Stimulated activated CD4-positive, alpha-beta T cell treated with anti-CD3 and anti-CD28 coated beads, Interleukin-4, amount 100 ng/mL, for 24 hours (primary cell): Measurements from ENCODE around the gene SH3PXD2B.
"Not testable (repeated sequence)": the region's sequence is repeated elsewhere in the genome, so short reads cannot be mapped to it uniquely, and the experiment has no call there.

Source experiments
- DNase-seq: peaks from one replicate; pipeline ENCODE4 v3.0.0-alpha.2; 2020

The SH3PXD2B gene

DNA sequence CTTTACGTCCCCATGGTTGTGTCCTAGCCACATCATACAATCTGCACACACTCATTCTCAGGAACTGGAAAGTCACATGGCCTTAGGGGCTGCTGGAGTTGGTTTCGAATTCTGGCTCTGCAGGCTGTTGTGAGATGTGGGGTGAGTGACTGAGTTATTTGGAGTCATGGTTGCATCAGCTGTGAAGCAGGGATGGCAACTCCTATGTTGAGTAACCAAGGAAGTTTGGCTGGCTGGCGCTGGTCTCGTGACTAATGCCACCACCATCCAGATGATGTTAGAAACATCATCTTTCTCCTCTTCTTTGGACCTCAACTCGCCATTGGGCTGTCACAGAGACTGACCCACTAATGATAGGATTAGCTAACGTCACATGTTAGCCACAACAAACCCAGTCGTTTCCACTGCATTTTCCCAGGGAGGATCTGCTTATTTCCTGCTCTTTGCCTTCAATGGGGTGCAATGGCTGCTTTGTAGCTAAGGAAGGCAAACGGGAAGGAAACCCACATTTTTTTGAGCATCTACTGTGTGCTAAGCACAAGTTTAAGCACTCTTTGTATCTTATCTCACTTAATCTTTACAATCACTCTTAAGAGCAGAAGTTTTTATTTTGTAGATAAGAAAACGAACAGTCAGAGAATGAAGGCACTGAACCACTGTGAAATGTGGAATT lies 92.6 kb downstream of the SH3PXD2B start:
- peak; percentile 44 for DNase-seq

DNA sequence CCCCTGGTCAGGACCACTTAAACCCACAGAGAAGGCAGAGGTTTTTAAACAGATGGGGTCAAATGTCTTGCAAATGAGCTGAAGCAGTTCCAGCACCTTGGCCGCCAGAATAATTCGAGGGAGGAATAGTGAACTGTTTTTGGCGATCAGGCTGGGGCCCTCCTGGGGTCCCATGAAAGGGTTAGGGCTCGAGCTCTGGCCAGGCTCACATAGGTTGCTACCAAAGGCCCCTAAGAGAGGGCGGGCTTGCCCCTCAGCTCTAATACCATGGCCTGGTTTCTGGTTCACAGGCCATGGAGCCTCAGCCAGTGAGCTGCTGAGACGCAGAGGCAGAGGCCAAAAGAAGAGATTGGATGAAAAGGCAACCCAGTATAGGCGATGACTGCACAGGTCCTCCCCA lies 96.0 kb downstream of the SH3PXD2B start:
- no peak for DNase-seq

DNA sequence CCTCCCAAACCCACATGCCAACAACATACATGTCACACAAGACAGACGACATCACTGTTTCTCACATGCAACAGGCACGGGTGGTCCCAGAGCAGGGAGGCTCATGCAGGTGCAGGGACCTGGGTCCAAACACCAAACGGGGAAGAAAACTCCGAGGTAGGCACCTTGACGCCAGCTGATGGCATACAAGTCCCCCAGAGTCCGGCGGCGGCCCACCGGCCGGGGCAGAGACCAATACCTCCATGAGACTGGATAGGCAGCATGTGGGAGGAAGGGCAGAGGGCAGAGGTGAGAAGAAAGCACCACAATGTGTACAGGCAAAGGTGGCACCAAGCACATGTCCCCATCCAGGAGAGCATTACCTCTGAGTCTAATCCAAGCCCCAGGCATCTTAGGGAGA lies 97.8 kb downstream of the SH3PXD2B start:
- no peak for DNase-seq

DNA sequence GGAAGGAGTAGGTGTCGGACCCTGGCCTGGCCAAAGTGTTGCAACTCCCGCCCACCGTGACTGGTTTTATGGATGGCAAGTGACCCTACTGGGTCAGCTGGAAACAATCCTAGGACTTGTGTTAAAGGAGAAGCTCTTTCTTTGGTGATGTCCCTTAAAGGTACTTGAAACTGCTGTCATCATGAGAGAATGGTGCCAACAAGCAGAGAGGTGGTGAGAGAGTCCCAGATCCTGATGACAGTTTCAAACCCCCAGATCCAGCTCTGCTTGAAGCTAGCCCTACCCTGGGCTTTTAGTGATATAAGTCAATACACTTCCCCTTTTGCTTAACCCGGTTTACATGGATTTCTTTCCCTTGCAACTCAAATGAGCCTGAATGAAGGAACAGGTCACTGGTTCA lies 98.3 kb downstream of the SH3PXD2B start:
- no peak for DNase-seq

DNA sequence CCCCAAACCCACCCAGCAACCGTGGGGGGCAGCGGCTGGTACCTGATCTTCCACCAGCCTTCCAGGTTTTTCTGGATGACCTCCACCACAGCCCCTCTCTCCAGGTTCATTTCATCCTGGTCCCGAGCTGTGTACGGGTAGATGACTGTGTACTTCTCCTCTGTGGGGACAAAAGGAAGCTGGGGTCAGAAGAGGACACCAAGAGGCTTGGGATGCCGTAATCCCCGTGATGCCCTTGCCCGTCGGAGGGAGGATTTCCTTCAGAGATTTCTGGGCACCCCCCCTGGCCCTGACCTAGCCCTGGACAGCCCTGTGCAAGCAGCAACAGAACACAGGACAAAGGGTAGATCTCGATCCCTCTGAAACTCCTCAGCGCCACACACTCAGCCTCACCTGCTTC lies 100.5 kb downstream of the SH3PXD2B start:
- DNase-seq = no peak

DNA sequence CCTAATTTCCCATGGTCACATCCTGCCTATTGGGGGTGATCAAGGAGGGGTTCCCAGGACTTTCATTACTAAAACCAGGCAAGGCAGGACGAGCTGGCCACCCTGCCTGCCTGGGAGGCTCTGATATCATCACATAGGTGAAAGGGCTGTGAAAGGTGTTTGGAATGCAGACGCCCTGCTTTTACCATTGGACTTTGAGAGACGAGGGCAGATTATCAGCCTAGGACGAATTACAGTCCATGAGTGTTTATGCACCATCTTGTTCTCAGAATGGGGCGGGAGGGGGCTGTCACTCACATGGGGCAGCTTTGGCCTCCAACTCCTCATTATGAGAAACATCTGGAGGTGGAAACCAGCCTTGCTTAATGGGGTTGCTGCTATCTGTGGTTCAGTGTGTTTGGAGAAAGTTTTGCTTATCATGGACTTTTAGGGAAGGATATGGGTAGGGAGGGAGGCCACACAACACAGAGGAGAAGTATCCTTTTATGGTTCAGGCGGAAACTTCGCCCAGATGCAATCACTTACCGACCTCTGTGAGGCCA lies 101.0 kb downstream of the SH3PXD2B start:
- no peak for DNase-seq

DNA sequence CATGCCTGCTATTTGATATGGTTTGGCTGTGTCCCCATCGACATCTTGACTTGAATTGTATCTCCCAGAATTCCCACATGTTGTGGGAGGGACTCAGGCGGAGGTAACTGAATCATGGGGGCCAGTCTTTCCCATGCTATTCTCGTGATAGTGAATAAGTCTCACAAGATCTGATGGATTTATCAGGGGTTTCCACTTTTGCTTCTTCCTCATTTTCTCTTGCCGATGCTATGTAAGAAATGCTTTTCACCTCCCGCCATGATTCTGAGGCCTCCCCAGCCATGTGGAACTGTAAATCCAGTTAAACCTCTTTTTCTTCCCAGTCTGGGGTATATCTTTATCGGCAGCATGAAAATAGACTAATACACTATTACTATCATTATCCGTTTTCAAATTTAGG lies 101.8 kb downstream of the SH3PXD2B start:
- not testable (repeated sequence) for DNase-seq

DNA sequence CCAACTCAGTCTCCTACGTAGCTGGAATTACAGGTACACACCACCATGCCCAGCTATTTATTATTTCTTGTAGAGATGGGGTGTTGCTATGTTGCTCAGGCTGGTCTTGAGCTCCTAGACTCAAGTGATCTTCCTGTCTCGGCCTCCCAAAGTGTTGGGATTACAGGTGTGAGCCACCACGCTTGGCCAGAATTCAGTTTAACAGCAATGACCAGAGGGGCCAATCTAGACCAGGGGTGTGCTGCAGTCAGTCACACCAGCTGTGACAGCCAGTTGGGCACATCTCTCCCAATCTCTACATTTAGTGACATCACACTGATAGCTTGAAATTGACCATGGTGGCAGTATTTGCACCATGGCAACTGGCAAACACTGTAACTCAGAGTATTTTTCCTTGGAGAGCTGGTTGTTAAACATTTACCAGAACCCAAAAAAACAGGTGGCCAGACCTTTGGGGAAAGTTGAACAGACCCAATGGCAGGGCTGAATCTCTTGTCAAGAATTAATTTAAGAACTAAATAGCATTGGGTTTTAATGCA lies 103.0 kb downstream of the SH3PXD2B start:
- DNase-seq = no peak

DNA sequence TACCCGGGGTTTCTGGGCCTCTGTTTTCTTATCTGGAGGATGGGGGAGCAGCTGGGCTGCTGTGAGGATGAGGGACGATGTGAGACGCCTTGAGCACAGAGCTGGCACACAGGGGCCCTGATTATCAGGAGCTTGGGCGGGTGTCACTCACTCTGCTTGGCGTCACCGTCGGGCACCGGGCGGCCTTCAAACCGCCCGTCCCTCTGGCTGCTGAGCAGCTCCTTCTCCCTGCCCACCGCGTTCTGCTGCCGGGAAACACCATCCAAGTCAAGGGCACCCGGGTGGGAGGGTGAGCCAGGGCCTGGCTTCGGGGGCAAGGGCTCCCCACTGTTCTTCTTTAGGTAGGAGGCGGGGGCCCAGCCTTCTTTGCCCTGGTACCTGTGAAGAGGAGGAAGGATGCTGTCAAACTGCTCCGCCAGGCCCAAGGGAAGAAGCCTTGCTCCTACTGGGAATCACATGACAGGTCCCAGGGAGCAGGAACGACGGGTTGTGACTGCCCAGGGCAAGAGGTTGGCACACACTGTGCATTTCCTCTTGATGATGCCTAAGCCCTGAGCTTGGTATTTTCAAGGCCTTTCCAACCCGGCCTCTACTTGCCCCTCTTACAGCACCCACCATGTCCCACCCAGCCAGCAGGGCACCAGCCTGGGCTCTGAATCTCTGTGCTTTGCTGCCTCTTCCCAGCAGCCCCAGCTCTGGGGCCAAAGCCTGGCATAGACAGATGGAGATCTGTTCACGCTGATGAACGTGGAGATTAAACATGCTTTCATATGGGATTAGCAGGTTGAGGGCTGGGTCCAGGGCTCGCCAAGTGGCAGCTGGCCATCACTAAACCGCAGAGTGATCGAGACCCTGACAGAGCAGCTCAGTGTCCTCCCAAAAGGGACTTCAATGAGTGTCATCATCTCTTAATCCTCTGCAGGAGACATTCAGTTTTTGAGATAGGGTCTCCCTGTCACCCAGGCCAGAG lies 103.8 kb downstream of the SH3PXD2B start:
- DNase-seq = no peak

DNA sequence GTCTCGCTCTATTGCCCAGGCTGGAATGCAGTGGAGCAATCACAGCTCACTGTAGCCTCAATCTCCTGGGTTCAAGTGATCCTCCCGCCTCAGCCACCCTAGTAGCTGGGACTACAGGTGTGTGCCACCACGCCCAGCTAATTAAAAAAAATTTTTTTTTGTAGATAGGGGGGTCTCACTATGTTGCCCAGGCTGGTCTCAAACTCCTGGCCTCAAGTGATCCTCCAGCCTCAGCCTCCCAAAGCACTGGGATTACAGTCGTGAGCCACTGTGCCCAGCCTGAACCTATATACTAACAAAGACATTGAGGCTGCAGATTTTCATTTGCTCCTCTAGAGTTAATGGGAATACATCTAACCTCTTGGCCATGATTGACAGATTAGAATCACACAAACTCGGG lies 105.6 kb downstream of the SH3PXD2B start:
- DNase-seq = not testable (repeated sequence)

DNA sequence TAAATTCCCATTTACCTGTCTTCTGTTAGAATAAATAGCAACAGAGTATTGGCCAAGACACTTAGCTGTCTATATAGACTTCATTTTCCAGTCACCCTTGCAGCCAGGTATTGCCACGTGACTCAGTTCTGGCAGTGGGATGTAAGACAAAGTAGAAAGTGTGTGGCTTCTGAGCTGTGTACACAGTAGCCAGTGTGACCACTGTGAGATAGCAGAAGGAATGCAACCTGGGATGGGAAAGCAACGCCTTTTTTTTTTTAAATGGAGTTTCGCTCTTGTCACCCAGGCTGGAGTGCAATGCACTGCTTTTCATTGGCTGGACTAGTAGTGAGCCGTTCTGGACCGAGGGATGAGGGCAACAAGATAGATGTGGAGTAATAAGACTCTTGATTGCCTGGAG lies 106.2 kb downstream of the SH3PXD2B start:
- no peak for DNase-seq

DNA sequence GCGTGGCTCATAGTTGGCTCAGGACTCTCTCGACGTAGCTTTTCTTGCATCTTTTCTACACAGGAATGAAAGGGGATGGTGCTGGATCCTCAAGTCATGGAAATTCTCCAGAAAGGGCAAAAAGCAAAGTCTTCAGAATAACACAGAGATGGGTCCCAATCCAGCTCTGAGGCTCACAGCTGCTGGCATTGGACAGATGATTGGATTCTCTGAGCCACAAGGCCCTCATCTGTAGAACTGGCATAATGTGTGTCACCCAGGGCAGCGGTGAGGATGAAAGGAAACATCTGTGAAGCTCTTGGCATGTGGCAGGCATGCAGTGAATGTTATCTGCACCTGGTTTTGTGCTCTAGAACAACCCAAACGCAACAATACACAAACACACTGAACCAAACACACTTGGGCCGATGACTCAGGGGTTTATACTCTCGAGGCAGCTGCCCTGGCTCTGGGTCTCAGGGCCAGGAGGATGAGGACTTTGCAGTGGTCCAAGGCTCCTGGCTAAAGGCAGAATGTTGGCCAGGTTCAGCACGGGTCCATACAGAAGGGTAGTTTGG lies 106.8 kb downstream of the SH3PXD2B start:
- no peak for DNase-seq

DNA sequence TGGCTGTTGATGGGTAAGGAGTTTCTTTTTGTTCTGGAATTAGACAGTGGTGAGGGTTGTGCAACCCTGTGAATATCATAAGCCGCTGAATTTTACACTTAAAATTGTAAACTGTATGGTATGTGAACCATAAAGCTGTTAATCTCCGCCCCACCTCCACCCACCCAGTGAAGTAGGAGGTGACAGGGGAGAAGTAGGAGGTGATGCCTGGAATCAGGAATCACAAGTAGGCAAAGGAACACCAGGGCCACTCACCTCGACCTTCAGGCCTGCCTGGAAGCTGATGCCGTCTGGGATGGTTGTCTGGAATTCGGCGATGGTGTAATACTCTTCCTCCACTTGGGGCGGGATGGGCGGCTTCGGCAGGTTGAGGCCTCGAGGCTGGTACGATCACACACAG lies 108.4 kb downstream of the SH3PXD2B start:
- no peak for DNase-seq

DNA sequence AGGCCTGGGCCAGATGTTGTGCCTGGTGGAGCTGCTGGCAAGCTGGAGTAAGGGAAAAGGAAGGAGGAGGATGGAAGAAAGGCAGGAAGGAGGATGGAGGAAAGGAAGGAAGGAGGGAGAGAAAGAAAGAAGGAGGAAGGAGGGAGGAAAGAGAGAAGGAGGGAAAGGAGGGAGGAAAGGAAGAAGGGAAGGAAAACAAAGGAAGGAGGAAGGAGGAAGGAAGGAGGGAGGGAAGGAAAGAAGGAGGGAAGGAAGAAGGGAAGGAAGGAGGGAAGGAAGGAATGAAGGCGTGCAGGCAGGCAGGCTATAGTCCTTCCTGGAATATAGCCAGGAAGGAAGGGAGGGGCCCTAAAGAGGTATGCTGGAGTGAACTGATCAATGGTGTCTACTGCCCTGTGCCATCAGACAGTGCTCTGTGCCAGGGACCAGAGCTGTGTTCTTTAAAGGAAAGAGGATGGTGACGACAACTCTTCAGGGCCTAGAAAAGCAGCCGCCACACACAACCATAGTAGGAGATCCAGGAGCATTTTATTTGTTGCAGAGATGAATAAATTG lies 109.4 kb downstream of the SH3PXD2B start:
- DNase-seq = no peak

DNA sequence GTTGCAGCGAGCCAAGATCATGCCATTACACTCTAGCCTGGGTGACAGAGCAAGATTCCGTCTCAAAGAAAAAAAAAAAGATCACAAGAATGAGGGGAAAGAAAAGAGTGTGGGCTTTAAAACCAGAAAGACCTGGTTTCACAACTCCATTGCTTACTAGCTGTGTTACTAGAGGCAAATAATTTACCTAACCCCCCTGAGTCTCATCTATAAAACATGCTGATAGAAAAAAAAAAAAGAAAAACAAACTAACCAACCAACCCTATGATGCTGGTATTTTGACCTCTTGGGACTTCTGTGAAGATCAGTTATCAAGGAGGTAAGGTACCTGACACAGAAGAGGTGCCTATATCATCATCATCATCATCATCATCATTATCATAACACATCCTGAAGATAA lies 110.6 kb downstream of the SH3PXD2B start:
- DNase-seq = no peak

DNA sequence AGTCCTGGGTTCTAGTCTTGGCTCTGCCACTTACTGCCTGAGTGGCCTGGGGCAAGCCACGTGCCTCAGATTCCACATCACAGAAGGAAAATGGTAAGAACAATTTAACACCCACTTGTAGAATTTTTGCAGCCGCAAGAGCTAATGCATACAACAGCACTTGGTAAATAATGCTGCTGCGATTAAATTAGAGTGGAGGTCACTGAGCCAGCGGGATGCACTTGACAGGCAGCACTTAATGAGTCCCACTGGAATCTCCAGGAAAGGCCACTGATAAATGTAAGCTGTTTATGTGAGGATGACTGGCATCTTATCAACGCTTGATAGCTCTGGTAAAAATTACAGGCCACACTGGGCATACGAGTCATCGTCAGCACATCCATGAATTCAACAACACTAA lies 111.4 kb downstream of the SH3PXD2B start:
- no peak for DNase-seq

DNA sequence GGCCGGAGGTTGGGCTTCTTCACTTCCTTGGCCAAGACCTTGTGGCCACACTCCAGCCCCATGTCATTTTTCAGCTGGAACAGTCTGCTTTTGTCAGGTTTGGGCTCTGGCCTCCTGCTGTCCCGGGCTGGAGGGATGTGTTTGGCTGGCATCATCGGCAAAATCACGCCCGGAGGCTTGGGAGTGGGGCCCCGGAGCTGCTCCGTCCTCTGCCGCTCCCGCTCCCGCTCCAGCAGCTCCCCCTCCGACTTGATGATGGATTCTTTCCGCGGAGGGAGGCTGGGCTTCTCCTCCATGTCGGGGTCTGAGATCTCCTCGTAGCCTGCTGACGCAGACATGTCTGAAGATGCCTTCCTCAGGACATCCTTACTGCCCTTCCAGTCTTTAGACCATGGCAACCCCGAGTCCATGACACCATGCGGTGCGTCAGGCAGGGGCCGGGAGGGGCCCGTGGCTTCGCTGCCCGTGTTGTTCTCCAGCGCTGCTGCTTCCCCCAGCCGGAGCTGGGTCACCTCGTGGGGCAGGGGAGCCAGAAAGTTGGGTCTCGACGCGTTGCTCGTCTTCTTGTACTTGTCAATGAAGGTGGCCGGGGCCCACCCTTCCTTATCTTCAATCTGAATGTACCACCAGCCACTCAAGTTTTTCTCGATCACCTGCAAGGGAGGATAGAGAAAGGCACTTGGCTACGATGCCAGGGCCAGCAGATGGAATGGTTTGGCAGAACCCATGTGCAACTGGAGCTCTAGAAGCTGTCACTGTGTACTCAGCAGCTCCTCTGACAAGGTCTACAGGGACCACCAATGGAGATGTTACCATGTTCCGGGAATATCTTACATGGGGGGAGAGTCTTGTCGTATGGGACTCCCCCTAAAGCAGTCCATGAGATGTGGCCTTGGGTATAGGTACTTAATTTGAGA lies 114.8 kb downstream of the SH3PXD2B start:
- no peak for DNase-seq

DNA sequence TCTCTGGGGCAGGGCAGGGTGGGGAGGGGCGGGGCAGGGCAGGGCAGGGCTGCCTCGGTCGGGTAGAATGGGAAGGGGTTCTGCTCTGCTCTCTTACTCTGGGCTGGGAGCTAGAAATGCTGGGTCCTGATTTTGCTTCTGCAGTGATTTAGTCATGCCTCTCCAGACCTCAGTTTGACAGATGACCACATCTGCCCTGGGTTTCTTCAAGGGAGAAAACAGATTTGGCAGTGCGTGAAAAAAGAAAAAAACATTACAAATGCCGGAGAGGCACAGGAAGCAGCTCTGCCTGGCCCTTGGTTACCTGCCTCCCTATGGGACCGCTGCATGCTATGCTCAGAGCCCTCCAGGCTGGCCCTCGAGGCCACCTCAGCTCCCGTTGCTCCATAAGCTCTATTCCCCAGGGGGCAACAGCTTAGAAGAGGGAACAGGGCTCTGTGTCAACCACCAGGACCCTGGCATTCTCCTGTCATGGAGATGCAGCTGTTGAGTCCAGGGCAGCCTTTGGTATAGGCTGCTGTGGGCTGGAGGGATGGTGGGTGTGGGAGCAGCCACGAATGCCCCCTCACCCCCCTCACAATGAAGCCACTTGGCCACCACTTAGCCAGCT lies 117.5 kb downstream of the SH3PXD2B start:
- no peak for DNase-seq

DNA sequence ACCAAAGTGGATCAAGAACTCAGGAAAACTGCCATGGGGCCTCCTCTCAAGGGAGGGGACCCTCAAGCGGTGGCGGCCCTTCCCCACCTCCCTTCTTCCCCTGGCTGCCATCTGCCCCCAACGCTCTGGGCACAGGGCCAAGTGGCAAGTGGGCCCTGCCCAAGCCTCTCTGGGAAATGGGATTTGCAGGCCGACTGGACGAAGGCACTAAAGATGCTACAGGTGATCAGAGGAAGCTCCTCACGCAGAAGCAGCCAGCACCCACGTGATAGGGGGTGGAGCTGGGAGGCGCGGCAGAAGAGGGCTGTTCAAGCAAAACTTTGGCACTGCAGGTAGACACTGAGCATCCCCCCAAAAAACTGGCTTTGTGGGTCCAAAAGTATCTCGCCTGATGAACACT lies 118.1 kb downstream of the SH3PXD2B start:
- no peak for DNase-seq

DNA sequence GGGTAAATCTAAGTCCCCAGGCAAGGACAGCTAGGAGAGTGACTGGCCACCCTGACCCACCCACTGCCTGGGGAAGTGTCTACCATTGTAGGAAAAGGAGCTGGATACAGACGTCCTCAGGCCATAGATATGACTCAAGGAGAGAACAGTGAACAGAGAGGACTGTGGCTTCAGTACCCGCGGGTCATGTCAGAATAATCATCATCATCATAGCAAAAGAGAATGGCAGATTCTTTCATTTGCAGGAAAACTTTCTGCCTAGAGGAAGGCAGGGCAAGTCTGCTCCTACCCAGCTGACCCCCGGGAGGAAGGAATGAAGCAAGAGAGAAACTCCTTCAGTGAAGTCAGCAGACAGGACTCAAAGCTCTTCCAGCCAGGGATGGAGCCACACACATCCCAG lies 118.6 kb downstream of the SH3PXD2B start:
- DNase-seq = no peak

DNA sequence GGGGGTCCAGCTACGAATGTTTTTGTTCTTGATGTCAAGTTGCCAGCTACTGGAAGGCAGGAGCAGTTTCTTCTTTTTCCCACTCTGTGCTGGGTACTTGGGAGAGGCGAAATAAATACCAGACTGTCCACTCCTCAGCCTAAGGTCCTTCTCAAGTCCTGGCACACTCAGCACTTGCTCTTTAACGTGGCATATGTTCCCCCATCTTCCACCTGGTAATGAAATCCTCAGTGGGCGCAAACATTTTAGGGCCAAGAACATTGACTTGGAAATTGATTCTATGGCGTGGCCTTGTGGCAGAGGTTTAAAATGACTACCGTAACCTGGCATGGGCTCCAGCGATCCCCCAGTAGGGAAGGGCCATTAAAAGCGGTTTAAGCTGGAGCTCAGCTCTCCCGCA lies 119.7 kb downstream of the SH3PXD2B start:
- DNase-seq = no peak

DNA sequence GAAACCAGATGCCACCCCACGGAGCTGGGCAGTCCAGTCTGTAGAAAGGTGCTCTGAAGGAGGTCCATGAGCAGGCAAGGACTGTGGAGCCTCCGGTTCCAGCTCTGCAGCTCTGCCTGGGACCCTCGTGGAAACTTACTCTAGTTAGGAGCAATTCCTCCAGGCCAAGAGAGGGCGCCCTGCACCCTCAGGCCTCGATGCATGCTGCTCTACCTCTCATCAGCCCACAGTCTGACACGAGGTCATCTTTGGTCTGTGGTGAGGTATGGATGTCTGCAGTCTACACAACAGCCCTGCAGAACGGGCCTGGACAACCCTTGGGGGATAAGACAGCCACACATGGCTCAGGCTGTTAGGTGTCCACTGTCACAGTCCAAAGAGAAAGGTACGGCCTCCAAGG lies 120.1 kb downstream of the SH3PXD2B start:
- no peak for DNase-seq
